Left lung (tissue), 10 donors: ENCODE data around the gene HOXA7. TPM values are rescaled to one million over a fixed set of nuclear protein-coding genes. Genes with fewer than 3 reads are reported as not detected.

ENCODE experiments used
- ATAC-seq: fragments of 200-7000 bp; cut with Tn5 transposase; one replicate; pipeline ENCODE4 v1.9.1; 2020; ENCODE audit warnings: moderate library complexity
- DNase-seq, 4 donors: peaks; one replicate each; pipeline ENCODE4 v3.0.0-alpha.2; 2013 to 2020
- H3K27ac ChIP-seq, 2 donors: fragments of 200-600 bp; sonication (generic) in 1 of 2; one replicate each; pipeline versions ENCODE4 v1.5.0 to v1.8.0; 2020 to 2021
- H3K27me3 ChIP-seq, 2 donors: fragments of 200-600 bp; sonication (generic) in 1 of 2; one replicate each; pipeline versions ENCODE4 v1.5.0 to v1.8.0; 2020 to 2021
- H3K36me3 ChIP-seq, 2 donors: fragments of 200-600 bp; sonication (generic) in 1 of 2; one replicate each; pipeline versions ENCODE4 v1.5.0 to v1.8.0; 2020 to 2021
- H3K4me1 ChIP-seq, 2 donors: fragments of 200-600 bp; one replicate each; pipeline ENCODE4 v1.8.0; 2021
- H3K4me3 ChIP-seq, 2 donors: fragments of 200-600 bp; sonication (generic) in 1 of 2; one replicate each; pipeline versions ENCODE4 v1.5.0 to v1.8.0; 2020 to 2021; ENCODE audit warnings: mild to moderate bottlenecking in 1 of 2
- H3K9me3 ChIP-seq, 2 donors: fragments of 200-600 bp; sonication (generic) in 1 of 2; one replicate each; pipeline versions ENCODE4 v1.5.0 to v1.8.0; 2020 to 2021
- intact Hi-C, 2 donors: fragments of 100-400 bp; cut with DNase I; formaldehyde crosslinking; loops; one replicate each; pipeline versions ENCODE4 v1.11.2 to v1.14.2; 2022
- polyA plus RNA-seq, 6 donors: library from polyadenylated mRNA; unstranded; fragments of 120-200 nt; gene quantifications; one replicate each; pipeline ENCODE4 v1.2.1, GENCODE V29; 2013; ENCODE audit not compliant: insufficient read length in 6 of 6
- total RNA-seq, 2 donors: library from RNA; stranded (reverse); fragmentation: NEBNext Ultra II Directional; extraction: Animal tissue kit (Norgen Biotek cat#: 25700); gene quantifications; one replicate each; pipeline ENCODE4 v1.2.1, GENCODE V29; 2021
- TF ChIP-seq, protein P1 (sequence below), 2 donors: fragments of 200-600 bp; sonication (generic) in 1 of 2; IDR thresholded peaks; one replicate each; pipeline versions ENCODE4 v1.5.0 to v1.8.0; 2021; ENCODE audit warnings: antibody characterized with exemption in 2 of 2
- donor health status: DM: no; HTN: yes; CAD: no.
- donor health status: DM: no; HTN: no; CAD: no.

HOXA7 gene
- total and polyA plus RNA-seq, 8 donors = 1.3 to 6.4 (median 4.9) TPM

DNA sequence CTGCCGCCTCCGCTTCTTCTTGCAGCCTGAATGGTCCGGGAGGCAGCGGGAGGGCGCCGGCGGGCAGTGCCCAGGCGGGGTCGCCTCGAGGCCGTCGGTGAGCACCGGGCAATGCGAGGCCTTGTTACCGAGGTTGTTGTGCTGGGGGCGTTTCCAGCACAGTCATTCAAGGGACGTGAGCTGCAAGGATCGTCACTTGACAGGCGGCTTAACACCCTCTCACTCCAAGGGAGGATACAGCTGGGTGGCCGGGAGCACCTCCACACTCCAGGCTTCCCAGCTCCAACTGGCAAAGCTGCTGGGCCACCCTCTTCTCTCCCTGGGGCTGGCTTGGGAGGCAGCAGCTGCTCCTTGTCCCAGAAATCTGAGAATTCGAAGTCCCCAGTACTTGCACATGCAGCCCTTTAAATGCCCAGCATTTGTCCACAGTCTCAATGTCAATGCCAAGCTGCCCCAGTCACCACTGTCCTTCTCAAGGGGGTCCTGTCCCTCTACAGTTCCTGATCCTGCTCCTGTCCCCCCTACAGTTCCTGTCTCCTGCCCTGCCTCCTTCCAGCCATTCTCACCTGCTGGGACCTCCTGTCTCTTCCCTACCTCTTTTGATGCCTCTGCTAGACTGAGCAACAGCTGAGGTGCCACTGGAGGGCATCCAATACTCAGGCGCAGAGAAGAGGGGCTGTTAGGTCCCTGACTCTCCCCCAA is 33.0 kb upstream of the HOXA7 start:
- Histone ChIP-seq H3K4me3 (no peak overlapping the region), H3K27me3 (peaks cover 100% of the 10 kb centered on the region in 2 donors), H3K9me3 (no peaks in the 10 kb centered on the region), H3K27ac (no peak overlapping the region), H3K36me3 (no peaks in the 10 kb centered on the region), H3K4me1 (peaks cover 11 to 59% of the 10 kb centered on the region in 2 donors)
- TF ChIP-seq, protein P1, sequence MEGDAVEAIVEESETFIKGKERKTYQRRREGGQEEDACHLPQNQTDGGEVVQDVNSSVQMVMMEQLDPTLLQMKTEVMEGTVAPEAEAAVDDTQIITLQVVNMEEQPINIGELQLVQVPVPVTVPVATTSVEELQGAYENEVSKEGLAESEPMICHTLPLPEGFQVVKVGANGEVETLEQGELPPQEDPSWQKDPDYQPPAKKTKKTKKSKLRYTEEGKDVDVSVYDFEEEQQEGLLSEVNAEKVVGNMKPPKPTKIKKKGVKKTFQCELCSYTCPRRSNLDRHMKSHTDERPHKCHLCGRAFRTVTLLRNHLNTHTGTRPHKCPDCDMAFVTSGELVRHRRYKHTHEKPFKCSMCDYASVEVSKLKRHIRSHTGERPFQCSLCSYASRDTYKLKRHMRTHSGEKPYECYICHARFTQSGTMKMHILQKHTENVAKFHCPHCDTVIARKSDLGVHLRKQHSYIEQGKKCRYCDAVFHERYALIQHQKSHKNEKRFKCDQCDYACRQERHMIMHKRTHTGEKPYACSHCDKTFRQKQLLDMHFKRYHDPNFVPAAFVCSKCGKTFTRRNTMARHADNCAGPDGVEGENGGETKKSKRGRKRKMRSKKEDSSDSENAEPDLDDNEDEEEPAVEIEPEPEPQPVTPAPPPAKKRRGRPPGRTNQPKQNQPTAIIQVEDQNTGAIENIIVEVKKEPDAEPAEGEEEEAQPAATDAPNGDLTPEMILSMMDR (IDR thresholded peaks at IDR 0.05) = no peak
- DNase-seq (peak in 2 of 4 donors; percentile 19 to 69), ATAC-seq (no peak)
- intact Hi-C loops = no loop called here

DNA sequence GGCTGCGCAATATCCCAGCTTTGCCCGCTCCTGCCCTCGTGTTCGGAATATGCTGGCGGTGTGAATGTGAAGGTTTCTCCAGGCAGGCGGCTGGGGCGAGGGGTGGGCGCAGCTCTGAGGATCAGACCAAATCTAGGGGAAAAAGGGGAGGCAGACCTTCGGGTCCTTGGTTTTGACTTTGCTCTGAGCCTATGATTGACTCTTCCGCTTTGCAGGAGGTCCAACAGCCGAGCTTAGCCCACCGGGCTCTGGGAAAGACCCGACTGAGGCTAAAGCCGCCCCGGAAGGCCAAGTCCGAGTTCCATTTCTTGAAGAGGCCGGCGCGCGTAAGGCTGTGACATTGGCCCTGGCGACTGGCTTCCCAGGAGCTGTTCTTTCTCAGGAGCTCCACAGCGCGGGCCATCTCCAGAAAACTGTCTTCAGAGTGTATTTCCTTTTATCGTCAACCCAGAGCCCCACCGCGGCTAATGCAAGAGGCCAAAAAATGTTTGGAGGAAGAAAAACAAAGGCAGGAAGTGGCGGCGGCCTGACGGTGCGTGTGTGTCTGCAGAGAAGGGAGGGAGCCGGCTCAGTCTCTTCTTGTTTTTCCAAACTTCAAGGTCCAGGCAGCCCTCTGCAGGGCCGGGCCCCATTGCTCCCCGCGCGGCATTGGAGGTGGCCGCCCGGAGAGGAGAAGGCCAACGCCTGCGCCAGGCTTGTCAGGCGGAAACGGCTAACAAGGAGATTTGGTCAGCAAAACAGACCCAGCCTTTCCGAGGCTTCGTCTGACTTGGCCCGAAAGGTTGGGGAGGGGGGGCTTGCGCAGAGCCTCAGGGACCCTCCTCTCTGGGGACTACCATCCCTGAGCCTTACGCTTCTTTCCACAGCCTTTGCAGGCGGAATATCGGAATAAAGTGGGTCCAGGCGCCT is 32.2 kb upstream of the HOXA7 start:
- Histone ChIP-seq H3K9me3 (no peaks in the 10 kb centered on the region), H3K4me3 (peak overlapping the region in 1 of 2 donors; percentile 16), H3K4me1 (peaks cover 11 to 63% of the 10 kb centered on the region in 2 donors), H3K27me3 (peaks cover 100% of the 10 kb centered on the region in 2 donors), H3K27ac (no peak overlapping the region), H3K36me3 (no peaks in the 10 kb centered on the region)
- DNase-seq = peak in 2 of 4 donors; percentile 33 to 51
- no peak for ATAC-seq
- TF ChIP-seq, protein P1 (IDR thresholded peaks at IDR 0.05) = no peak
- intact Hi-C loops = no loop called here

DNA sequence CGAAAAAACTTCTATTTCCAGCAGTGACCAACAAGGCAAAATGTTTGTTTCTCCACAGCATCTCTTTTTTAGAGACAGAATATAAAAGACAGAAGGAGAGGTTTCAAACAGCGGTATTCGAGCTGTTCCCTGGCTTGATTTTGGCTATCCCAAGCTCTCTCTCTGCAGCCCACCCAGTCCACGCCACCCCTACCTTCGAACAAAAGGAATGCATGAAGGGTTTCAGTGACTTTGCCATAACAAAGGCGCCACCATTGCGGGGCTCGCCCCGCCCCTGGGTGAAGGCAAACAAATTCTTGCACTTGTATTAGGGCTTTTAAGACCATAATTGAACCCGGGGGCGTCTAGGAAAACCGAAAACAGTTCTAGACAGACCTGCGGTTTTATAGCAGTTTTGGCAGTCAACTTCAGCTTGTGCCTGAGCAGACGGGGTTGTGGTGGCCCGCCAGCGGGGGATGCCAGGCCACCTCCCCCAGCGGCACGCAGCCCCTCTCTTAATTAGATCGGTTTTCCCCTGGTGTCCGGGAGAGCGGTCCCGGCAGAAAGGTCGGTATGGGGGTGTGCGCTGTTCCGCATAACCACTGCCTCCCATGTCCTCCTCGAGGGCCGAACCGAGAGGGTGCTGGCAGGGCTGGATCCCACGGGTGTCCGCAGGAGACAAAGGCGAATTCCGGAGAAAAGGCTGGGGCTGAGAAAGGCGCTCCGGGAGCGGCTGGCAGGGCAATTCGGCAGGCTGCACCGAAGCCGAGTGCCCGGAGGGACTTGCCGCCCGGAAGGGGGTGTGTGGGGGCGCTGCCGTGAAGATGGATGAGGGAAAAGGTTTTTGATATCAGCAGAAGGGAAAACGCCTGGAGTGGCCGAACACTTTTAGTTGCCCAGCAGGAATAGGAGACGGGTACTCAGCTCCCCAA is 31.3 kb upstream of the HOXA7 start:
- TF ChIP-seq, protein P1 (IDR thresholded peaks at IDR 0.05) = no peak
- DNase-seq = peak in 2 of 4 donors; percentile 29 to 51
- peaks cover 100% of the 10 kb centered on the region in 2 donors for H3K27me3 ChIP-seq
- no peak overlapping the region for H3K4me3 ChIP-seq
- H3K27ac ChIP-seq = no peak overlapping the region
- peaks cover 5 to 60% of the 10 kb centered on the region in 2 donors for H3K4me1 ChIP-seq
- no peak for ATAC-seq
- H3K36me3 ChIP-seq = no peaks in the 10 kb centered on the region
- no peaks in the 10 kb centered on the region for H3K9me3 ChIP-seq
- intact Hi-C loops = no loop called here

DNA sequence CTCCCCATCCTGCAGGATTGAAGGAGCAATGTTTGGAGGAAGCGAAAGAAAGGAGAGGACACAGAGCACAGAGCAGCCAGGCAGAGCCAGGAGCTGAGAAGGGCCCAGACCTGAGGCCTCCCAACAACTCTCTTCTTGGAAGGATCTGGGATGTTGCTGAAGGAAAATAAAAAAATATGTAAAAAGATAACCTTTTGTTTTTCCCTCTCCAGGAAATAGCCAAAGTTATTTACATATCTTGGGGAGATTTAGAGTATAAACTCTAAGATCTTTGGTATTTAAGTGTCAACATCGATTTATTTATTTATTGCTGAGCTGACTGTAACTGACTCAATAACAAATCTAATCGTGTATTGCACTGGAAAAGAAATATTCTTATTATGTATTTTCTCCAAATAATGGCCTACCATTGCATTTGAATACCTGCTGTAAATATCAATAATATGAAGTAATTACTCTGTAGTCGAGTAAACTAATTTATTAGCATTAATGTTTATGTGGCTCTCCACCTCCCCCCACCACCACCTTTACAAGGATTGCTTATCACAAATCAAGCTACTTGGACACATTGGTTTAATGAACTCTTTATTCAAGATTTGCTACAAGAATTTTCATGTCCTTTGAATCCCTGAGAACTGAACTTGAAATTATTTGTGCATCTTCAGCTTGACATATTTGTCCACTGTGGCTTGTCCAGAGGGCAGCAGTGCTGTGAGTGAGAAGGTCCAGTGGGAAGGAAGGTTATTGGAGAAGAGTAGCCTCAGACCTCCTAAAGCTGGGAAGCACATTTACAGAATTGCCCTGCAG is 30.4 kb upstream of the HOXA7 start:
- intact Hi-C loops = no loop called here
- no peak for DNase-seq
- no peak for ATAC-seq
- no peak overlapping the region for H3K4me3 ChIP-seq
- peaks cover 4 to 51% of the 10 kb centered on the region in 2 donors for H3K4me1 ChIP-seq
- H3K27ac ChIP-seq = no peak overlapping the region
- peaks cover 100% of the 10 kb centered on the region in 2 donors for H3K27me3 ChIP-seq
- TF ChIP-seq, protein P1 (IDR thresholded peaks at IDR 0.05) = no peak
- H3K9me3 ChIP-seq = no peaks in the 10 kb centered on the region
- no peaks in the 10 kb centered on the region for H3K36me3 ChIP-seq
